Measurements from ENCODE around the gene ZNF324B. TPM values are rescaled to one million over a fixed set of nuclear protein-coding genes. Genes with fewer than 3 reads are reported as not detected.

ZNF324B gene
- total and polyA plus RNA-seq, 2 donors (not counting 1 experiment from before 2014, with no cell fraction given), result 5.6 to 17.4 TPM

- no peak overlapping the region for H3K4me3 Mint-ChIP-seq
- H3K9me3 Mint-ChIP-seq (ENCODE audit: insufficient read depth), result no peaks in the 10 kb centered on the region
- Histone ChIP-seq H3K27me3 (replicated peaks in 1 of 4; ENCODE audit: control extremely low read depth in 1 of 4, control insufficient read depth in 3 of 4, insufficient read depth in 4 of 4, low read length in 3 of 4) (no peaks in the 10 kb centered on the region), H2AFZ (ENCODE audit: insufficient read depth, low read depth, low read length, poor library complexity, severe bottlenecking) (no peak overlapping the region), H3K36me3 (replicated peaks in 1 of 2; ENCODE audit: control extremely low read depth in 1 of 2, control insufficient read depth in 1 of 2, extremely low read depth in 1 of 2, insufficient read depth in 2 of 2, low read length in 1 of 2) (peaks cover 4 to 24% of the 10 kb centered on the region in 2 experiments), H4K20me1 (ENCODE audit: control insufficient read depth, insufficient read depth, low read length, poor library complexity, severe bottlenecking) (no peaks in the 10 kb centered on the region), H3K9ac (ENCODE audit: low read length) (no peak overlapping the region), H3K4me3 (ENCODE audit: control extremely low read depth in 1 of 5, extremely low read depth in 1 of 5, insufficient read depth in 1 of 5, low read depth in 2 of 5, low read length in 4 of 5) (no peak overlapping the region), H3K4me1 (ENCODE audit: control insufficient read depth in 2 of 2, insufficient read depth in 2 of 2, low read length in 2 of 2) (no peaks in the 10 kb centered on the region), H3K27ac (ENCODE audit: low read length in 2 of 2) (no peak overlapping the region), H3K4me2 (replicated peaks; ENCODE audit: low read depth, low read length, poor library complexity, severe bottlenecking) (no peak overlapping the region), H3K79me2 (ENCODE audit: control insufficient read depth, insufficient read depth, low read length) (no peaks in the 10 kb centered on the region), H3K9me3 (ENCODE audit: control extremely low read depth in 1 of 3, control insufficient read depth in 2 of 3, insufficient read depth in 1 of 3, low read length in 2 of 3) (peaks cover 0 to 9% (median 0%) of the 10 kb centered on the region in 3 donors)
- CTCF ChIA-PET, result no interaction called here
- DNase-seq, result no peak
- no peak overlapping the region for H3K27ac Mint-ChIP-seq
- TF ChIP-seq EZH2 (IDR thresholded peaks at IDR 0.05; ENCODE audit: borderline replicate concordance, insufficient read depth, low read depth, low read length, poor library complexity, severe bottlenecking), result no peak
- intact Hi-C loops (cut with micrococcal nuclease), result no loop called here
- no peaks in the 10 kb centered on the region for H3K27me3 Mint-ChIP-seq
- POLR2A ChIA-PET, result no interaction called here
- no peak for ATAC-seq (ENCODE audit: low read depth)
- H3K4me1 Mint-ChIP-seq, result no peaks in the 10 kb centered on the region
- 100% methylated on average over 1 of the region's 7 CpGs for WGBS (ENCODE audit: insufficient coverage)
Observed at GRCh38 chr19:58417071-58417470, 34.4 kb upstream of the ZNF324B start.

DNA sequence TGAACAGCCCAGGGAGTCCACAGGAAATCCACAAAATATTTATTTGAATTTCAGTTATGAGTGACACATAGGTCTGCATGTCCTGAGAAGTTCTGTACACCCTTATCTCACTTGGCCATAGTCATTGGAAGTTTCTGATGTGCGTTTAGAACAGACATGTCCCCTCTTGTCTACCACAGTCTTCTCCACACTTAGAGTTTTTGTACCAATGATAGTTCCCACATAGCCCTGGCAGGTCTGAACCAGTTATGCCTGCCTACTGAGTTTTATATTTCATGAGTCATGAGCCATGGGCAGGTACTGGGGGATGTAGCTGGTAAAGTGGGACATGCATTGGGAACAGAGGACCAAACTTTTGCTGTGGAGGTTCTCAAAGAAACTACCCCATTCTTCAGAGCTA is 22.8 kb upstream of the ZNF324B start:
- CTCF ChIA-PET, result no interaction called here
- Histone ChIP-seq H3K4me1 (ENCODE audit: control insufficient read depth in 2 of 2, insufficient read depth in 2 of 2, low read length in 2 of 2) (no peaks in the 10 kb centered on the region), H3K27ac (ENCODE audit: low read length in 2 of 2) (no peak overlapping the region), H3K36me3 (replicated peaks in 1 of 2; ENCODE audit: control extremely low read depth in 1 of 2, control insufficient read depth in 1 of 2, extremely low read depth in 1 of 2, insufficient read depth in 2 of 2, low read length in 1 of 2) (peaks cover 0 to 10% of the 10 kb centered on the region in 2 experiments), H3K9ac (ENCODE audit: low read length) (no peak overlapping the region), H4K20me1 (ENCODE audit: control insufficient read depth, insufficient read depth, low read length, poor library complexity, severe bottlenecking) (no peaks in the 10 kb centered on the region), H3K4me2 (replicated peaks; ENCODE audit: low read depth, low read length, poor library complexity, severe bottlenecking) (no peak overlapping the region), H3K9me3 (ENCODE audit: control extremely low read depth in 1 of 3, control insufficient read depth in 2 of 3, insufficient read depth in 1 of 3, low read length in 2 of 3) (peaks cover 5 to 69% (median 57%) of the 10 kb centered on the region in 3 donors), H3K4me3 (ENCODE audit: control extremely low read depth in 1 of 5, extremely low read depth in 1 of 5, insufficient read depth in 1 of 5, low read depth in 2 of 5, low read length in 4 of 5) (no peak overlapping the region), H3K27me3 (replicated peaks in 1 of 4; ENCODE audit: control extremely low read depth in 1 of 4, control insufficient read depth in 3 of 4, insufficient read depth in 4 of 4, low read length in 3 of 4) (no peaks in the 10 kb centered on the region), H3K79me2 (ENCODE audit: control insufficient read depth, insufficient read depth, low read length) (no peaks in the 10 kb centered on the region), H2AFZ (ENCODE audit: insufficient read depth, low read depth, low read length, poor library complexity, severe bottlenecking) (no peak overlapping the region)
- no peaks in the 10 kb centered on the region for H3K4me1 Mint-ChIP-seq
- POLR2A ChIA-PET, result no interaction called here
- intact Hi-C loops (cut with micrococcal nuclease), result no loop called here
- no peak for DNase-seq
- no peak for ATAC-seq (ENCODE audit: low read depth)
- no peak for TF ChIP-seq EZH2 (IDR thresholded peaks at IDR 0.05; ENCODE audit: borderline replicate concordance, insufficient read depth, low read depth, low read length, poor library complexity, severe bottlenecking)
- TF ChIP-seq, protein P1, sequence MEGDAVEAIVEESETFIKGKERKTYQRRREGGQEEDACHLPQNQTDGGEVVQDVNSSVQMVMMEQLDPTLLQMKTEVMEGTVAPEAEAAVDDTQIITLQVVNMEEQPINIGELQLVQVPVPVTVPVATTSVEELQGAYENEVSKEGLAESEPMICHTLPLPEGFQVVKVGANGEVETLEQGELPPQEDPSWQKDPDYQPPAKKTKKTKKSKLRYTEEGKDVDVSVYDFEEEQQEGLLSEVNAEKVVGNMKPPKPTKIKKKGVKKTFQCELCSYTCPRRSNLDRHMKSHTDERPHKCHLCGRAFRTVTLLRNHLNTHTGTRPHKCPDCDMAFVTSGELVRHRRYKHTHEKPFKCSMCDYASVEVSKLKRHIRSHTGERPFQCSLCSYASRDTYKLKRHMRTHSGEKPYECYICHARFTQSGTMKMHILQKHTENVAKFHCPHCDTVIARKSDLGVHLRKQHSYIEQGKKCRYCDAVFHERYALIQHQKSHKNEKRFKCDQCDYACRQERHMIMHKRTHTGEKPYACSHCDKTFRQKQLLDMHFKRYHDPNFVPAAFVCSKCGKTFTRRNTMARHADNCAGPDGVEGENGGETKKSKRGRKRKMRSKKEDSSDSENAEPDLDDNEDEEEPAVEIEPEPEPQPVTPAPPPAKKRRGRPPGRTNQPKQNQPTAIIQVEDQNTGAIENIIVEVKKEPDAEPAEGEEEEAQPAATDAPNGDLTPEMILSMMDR (IDR thresholded peaks at IDR 0.05), result no peak
- no peaks in the 10 kb centered on the region for H3K27me3 Mint-ChIP-seq
- H3K9me3 Mint-ChIP-seq (ENCODE audit: insufficient read depth), result peaks cover 23% of the 10 kb centered on the region
- no peak overlapping the region for H3K4me3 Mint-ChIP-seq
- H3K27ac Mint-ChIP-seq, result no peak overlapping the region
- WGBS (ENCODE audit: insufficient coverage), result 100% methylated on average over 1 of the region's 1 CpG

All from B cell (primary cell).